WTC11 (cell line): ENCODE data around the gene PPM1E. TPM values are rescaled to one million over a fixed set of nuclear protein-coding genes. Genes with fewer than 3 reads are reported as not detected.

Source experiments
- ATAC-seq: fragments of 200-7000 bp; cut with Tn5 transposase; 2 replicates; pipeline ENCODE4 v1.10.0; 2021; ENCODE audit warnings: mild to moderate bottlenecking, moderate library complexity
- CTCF ChIA-PET: fragments of 300-600 bp; sonication (Branson Sonifier 250); formaldehyde crosslinking; loops from one replicate; lab custom pipeline; 2021; ENCODE audit warnings: antibody characterized with exemption; lab: Charles Lee
- POLR2A ChIA-PET: fragments of 350-600 bp; sonication (Branson Sonifier 250); formaldehyde crosslinking; loops from one replicate; lab custom pipeline; 2021; ENCODE audit warnings: antibody characterized with exemption; lab: Charles Lee
- DNase-seq: peaks from one replicate; pipeline ENCODE4 v3.0.0; 2021; ENCODE audit warnings: low spot score
- H3K27ac Mint-ChIP-seq: 2 replicates; pipeline ENCODE4 v1.8.0; 2021; ENCODE audit warnings: mixed read lengths
- H3K27me3 Mint-ChIP-seq: 2 replicates; pipeline ENCODE4 v1.8.0; 2021; ENCODE audit warnings: low read depth, mild to moderate bottlenecking, moderate library complexity, mixed read lengths
- H3K36me3 Mint-ChIP-seq: 2 replicates; pipeline ENCODE4 v1.8.0; 2021; ENCODE audit warnings: mixed read lengths
- H3K4me1 Mint-ChIP-seq: 2 replicates; pipeline ENCODE4 v1.8.0; 2022; ENCODE audit warnings: mixed read lengths
- H3K4me3 Mint-ChIP-seq: 2 replicates; pipeline ENCODE4 v1.8.0; 2021; ENCODE audit warnings: mild to moderate bottlenecking, moderate library complexity, mixed read lengths
- H3K9me3 Mint-ChIP-seq: 2 replicates; pipeline ENCODE4 v1.8.0; 2021; ENCODE audit warnings: mixed read lengths
- CBFB ChIP-seq: sonication (generic); formaldehyde crosslinking; IDR thresholded peaks from 2 replicates; pipeline ENCODE4 v1.8.1; 2022; ENCODE audit warnings: mild to moderate bottlenecking, low read depth, missing genetic modification reagents
- ETV6 ChIP-seq: sonication (generic); formaldehyde crosslinking; IDR thresholded peaks from 2 replicates; pipeline ENCODE4 v1.8.1; 2022; ENCODE audit warnings: mild to moderate bottlenecking, missing genetic modification reagents
- NR1H2 ChIP-seq: sonication (generic); formaldehyde crosslinking; IDR thresholded peaks from 2 replicates; pipeline ENCODE4 v1.9.0; 2021; ENCODE audit warnings: mild to moderate bottlenecking, moderate library complexity, missing genetic modification reagents
- NR2C2 ChIP-seq: sonication (generic); formaldehyde crosslinking; IDR thresholded peaks from 2 replicates; pipeline ENCODE4 v1.8.0; 2022; ENCODE audit warnings: mild to moderate bottlenecking, missing genetic modification reagents
- RELA ChIP-seq: sonication (generic); formaldehyde crosslinking; IDR thresholded peaks from 2 replicates; pipeline ENCODE4 v1.8.1; 2022; ENCODE audit warnings: missing genetic modification reagents, mild to moderate bottlenecking, borderline replicate concordance
- SOX15 ChIP-seq: fragments of 250-450 bp; sonication (Bioruptor Pico); IDR thresholded peaks from 2 replicates; pipeline ENCODE4 v1.9.0; 2021; ENCODE audit warnings: mild to moderate bottlenecking
- TEAD4 ChIP-seq: sonication (generic); formaldehyde crosslinking; IDR thresholded peaks from 2 replicates; pipeline ENCODE4 v1.8.0; 2022; ENCODE audit warnings: mild to moderate bottlenecking, missing genetic modification reagents
- ZNF219 ChIP-seq: sonication (generic); formaldehyde crosslinking; IDR thresholded peaks from 2 replicates; pipeline ENCODE4 v1.8.0; 2023; ENCODE audit warnings: missing genetic modification reagents, mild to moderate bottlenecking, borderline replicate concordance
- ZNF423 ChIP-seq: fragments of 250-450 bp; sonication (Bioruptor Pico); IDR thresholded peaks from 2 replicates; pipeline ENCODE4 v2.1.2; 2022; ENCODE audit warnings: mild to moderate bottlenecking, moderate library complexity
- total RNA-seq: library from RNA; stranded (reverse); gene quantifications from 3 replicates; pipeline ENCODE4 v1.2.3, GENCODE V29; 2021
- TF ChIP-seq, protein P1 (sequence below): fragments of 250-450 bp; sonication (Bioruptor Pico); IDR thresholded peaks from 2 replicates; pipeline ENCODE4 v2.1.2; 2022; ENCODE audit warnings: mild to moderate bottlenecking, moderate library complexity
- TF ChIP-seq, protein P2 (sequence below): sonication (generic); formaldehyde crosslinking; conservative IDR thresholded peaks from 2 replicates; pipeline ENCODE4 v1.8.1; 2022; ENCODE audit warnings: mild to moderate bottlenecking, missing genetic modification reagents
- TF ChIP-seq, protein P3 (sequence below): sonication (generic); formaldehyde crosslinking; IDR thresholded peaks from 2 replicates; pipeline ENCODE4 v1.8.0; 2023; ENCODE audit warnings: mild to moderate bottlenecking, missing genetic modification reagents
- TF ChIP-seq, protein P4 (sequence below): sonication (generic); formaldehyde crosslinking; IDR thresholded peaks from 2 replicates; pipeline ENCODE4 v1.8.1; 2023; ENCODE audit warnings: mild to moderate bottlenecking, missing genetic modification reagents
- TF ChIP-seq, protein P5 (sequence below): sonication (generic); formaldehyde crosslinking; IDR thresholded peaks from 2 replicates; pipeline ENCODE4 v1.8.0; 2022; ENCODE audit warnings: mild to moderate bottlenecking, missing genetic modification reagents
- TF ChIP-seq, protein P6 (sequence below): sonication (generic); formaldehyde crosslinking; IDR thresholded peaks from 2 replicates; pipeline ENCODE4 v1.8.0; 2022; ENCODE audit warnings: missing genetic modification reagents

Gene PPM1E
- total RNA-seq, 1 experiment from 2014 or later = 8.1 TPM

DNA sequence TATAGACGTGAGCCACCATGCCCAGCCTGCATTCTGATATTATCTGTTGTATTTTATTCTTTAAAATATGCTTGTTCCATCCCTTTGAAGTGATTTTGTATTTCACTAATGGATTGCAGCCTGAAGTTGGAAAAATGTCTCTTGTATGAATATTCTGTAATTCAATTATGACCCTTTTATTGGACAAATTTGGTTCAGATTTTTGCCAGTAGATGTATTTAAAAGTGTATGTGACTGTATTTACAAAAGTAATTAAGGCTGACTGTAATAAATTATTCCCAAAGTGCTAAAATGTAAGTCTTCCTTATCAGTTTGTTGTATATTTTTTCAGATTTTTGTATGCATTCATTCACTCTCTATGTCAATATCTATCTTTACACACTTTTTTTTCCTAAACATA, 23.8 kb downstream of the PPM1E start (continued):
- TF ChIP-seq, protein P1, sequence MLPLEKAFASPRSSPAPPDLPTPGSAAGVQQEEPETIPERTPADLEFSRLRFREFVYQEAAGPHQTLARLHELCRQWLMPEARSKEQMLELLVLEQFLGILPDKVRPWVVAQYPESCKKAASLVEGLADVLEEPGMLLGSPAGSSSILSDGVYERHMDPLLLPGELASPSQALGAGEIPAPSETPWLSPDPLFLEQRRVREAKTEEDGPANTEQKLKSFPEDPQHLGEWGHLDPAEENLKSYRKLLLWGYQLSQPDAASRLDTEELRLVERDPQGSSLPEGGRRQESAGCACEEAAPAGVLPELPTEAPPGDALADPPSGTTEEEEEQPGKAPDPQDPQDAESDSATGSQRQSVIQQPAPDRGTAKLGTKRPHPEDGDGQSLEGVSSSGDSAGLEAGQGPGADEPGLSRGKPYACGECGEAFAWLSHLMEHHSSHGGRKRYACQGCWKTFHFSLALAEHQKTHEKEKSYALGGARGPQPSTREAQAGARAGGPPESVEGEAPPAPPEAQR = no peak
- TF ChIP-seq ZNF219 (no peak), TEAD4 (CRISPR knock-in tag) (no peak), ETV6 (CRISPR knock-in tag) (no peak), NR2C2 (no peak), NR1H2 (CRISPR knock-in tag) (no peak), ZNF423 (no peak), CBFB (no peak)
- TF ChIP-seq, protein P2, sequence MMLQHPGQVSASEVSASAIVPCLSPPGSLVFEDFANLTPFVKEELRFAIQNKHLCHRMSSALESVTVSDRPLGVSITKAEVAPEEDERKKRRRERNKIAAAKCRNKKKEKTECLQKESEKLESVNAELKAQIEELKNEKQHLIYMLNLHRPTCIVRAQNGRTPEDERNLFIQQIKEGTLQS (CRISPR knock-in tag) = no peak
- TF ChIP-seq, protein P3, sequence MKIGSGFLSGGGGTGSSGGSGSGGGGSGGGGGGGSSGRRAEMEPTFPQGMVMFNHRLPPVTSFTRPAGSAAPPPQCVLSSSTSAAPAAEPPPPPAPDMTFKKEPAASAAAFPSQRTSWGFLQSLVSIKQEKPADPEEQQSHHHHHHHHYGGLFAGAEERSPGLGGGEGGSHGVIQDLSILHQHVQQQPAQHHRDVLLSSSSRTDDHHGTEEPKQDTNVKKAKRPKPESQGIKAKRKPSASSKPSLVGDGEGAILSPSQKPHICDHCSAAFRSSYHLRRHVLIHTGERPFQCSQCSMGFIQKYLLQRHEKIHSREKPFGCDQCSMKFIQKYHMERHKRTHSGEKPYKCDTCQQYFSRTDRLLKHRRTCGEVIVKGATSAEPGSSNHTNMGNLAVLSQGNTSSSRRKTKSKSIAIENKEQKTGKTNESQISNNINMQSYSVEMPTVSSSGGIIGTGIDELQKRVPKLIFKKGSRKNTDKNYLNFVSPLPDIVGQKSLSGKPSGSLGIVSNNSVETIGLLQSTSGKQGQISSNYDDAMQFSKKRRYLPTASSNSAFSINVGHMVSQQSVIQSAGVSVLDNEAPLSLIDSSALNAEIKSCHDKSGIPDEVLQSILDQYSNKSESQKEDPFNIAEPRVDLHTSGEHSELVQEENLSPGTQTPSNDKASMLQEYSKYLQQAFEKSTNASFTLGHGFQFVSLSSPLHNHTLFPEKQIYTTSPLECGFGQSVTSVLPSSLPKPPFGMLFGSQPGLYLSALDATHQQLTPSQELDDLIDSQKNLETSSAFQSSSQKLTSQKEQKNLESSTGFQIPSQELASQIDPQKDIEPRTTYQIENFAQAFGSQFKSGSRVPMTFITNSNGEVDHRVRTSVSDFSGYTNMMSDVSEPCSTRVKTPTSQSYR (CRISPR knock-in tag) = no peak

DNA sequence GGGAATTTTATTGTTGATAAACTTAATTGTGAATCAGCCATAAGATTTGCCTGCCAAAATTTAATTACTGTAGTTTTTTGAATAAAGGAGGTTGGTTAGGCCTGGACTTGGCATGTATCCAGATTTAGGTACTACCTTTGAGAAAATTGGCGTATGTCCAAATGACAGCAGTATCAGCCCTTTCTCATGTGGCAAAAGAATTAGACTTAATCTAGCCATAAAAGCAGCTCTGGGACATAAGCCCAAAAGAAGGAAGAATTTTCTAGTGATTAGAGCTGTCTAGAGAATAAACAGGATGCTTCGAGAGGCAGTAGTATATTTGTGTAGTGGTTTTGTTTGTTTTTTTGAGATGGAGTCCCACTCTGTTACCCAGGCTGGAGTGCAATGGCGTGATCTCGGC, 27.7 kb downstream of the PPM1E start:
- POLR2A ChIA-PET = no interaction called here
- H3K9me3 Mint-ChIP-seq = no peaks in the 10 kb centered on the region
- DNase-seq = no peak
- no peak overlapping the region for H3K4me3 Mint-ChIP-seq
- H3K4me1 Mint-ChIP-seq = 0 out of 2 replicates have a peak, but pooled peaks cover 3% of the 10 kb centered on the region
- no peaks in the 10 kb centered on the region for H3K27me3 Mint-ChIP-seq
- H3K36me3 Mint-ChIP-seq = no peaks in the 10 kb centered on the region
- TF ChIP-seq CBFB (no peak), RELA (CRISPR knock-in tag) (no peak), SOX15 (CRISPR knock-in tag) (no peak)
- TF ChIP-seq, protein P4, sequence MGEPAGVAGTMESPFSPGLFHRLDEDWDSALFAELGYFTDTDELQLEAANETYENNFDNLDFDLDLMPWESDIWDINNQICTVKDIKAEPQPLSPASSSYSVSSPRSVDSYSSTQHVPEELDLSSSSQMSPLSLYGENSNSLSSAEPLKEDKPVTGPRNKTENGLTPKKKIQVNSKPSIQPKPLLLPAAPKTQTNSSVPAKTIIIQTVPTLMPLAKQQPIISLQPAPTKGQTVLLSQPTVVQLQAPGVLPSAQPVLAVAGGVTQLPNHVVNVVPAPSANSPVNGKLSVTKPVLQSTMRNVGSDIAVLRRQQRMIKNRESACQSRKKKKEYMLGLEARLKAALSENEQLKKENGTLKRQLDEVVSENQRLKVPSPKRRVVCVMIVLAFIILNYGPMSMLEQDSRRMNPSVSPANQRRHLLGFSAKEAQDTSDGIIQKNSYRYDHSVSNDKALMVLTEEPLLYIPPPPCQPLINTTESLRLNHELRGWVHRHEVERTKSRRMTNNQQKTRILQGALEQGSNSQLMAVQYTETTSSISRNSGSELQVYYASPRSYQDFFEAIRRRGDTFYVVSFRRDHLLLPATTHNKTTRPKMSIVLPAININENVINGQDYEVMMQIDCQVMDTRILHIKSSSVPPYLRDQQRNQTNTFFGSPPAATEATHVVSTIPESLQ (CRISPR knock-in tag) = no peak
- TF ChIP-seq, protein P5, sequence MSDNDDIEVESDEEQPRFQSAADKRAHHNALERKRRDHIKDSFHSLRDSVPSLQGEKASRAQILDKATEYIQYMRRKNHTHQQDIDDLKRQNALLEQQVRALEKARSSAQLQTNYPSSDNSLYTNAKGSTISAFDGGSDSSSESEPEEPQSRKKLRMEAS (CRISPR knock-in tag) = no peak
- TF ChIP-seq, protein P6, sequence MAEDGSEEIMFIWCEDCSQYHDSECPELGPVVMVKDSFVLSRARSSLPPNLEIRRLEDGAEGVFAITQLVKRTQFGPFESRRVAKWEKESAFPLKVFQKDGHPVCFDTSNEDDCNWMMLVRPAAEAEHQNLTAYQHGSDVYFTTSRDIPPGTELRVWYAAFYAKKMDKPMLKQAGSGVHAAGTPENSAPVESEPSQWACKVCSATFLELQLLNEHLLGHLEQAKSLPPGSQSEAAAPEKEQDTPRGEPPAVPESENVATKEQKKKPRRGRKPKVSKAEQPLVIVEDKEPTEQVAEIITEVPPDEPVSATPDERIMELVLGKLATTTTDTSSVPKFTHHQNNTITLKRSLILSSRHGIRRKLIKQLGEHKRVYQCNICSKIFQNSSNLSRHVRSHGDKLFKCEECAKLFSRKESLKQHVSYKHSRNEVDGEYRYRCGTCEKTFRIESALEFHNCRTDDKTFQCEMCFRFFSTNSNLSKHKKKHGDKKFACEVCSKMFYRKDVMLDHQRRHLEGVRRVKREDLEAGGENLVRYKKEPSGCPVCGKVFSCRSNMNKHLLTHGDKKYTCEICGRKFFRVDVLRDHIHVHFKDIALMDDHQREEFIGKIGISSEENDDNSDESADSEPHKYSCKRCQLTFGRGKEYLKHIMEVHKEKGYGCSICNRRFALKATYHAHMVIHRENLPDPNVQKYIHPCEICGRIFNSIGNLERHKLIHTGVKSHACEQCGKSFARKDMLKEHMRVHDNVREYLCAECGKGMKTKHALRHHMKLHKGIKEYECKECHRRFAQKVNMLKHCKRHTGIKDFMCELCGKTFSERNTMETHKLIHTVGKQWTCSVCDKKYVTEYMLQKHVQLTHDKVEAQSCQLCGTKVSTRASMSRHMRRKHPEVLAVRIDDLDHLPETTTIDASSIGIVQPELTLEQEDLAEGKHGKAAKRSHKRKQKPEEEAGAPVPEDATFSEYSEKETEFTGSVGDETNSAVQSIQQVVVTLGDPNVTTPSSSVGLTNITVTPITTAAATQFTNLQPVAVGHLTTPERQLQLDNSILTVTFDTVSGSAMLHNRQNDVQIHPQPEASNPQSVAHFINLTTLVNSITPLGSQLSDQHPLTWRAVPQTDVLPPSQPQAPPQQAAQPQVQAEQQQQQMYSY (CRISPR knock-in tag) = no peak
- ATAC-seq = no peak
- H3K27ac Mint-ChIP-seq = no peak overlapping the region
- CTCF ChIA-PET = no interaction called here
